NCI-H2171 treated with DMSO at 0.1 percent for 48 hours (cell line): ENCODE measurements around the gene ST8SIA1.
A peak's percentile ranks its signal among the peaks of the same experiment; 100 is the strongest.

Source experiments
- DNase-seq: peaks from one replicate; lab custom pipeline; 2025; lab: John Stamatoyannopoulos, UW

ST8SIA1 gene

GRCh38 chr12:22329621-22330020, 4.9 kb downstream of the ST8SIA1 start:
- DNase-seq, result no peak

- DNase-seq, result no peak
Observed at GRCh38 chr12:22325218-22325617, 9.3 kb downstream of the ST8SIA1 start.

GRCh38 chr12:22322091-22322490, 12.4 kb downstream of the ST8SIA1 start:
- no peak for DNase-seq

- DNase-seq, result no peak
Observed at GRCh38 chr12:22321638-22322037, 12.9 kb downstream of the ST8SIA1 start.

- DNase-seq, result no peak
Observed at GRCh38 chr12:22321018-22321605, 13.4 kb downstream of the ST8SIA1 start.

- DNase-seq, result no peak
Observed at GRCh38 chr12:22318108-22318737, 16.3 kb downstream of the ST8SIA1 start.

- no peak for DNase-seq
Observed at GRCh38 chr12:22313963-22314330, 20.6 kb downstream of the ST8SIA1 start.

- no peak for DNase-seq
Observed at GRCh38 chr12:22313286-22313962, 21.1 kb downstream of the ST8SIA1 start.

GRCh38 chr12:22312336-22312735, 22.2 kb downstream of the ST8SIA1 start:
- DNase-seq, result no peak

- DNase-seq, result no peak
Observed at GRCh38 chr12:22310709-22311108, 23.8 kb downstream of the ST8SIA1 start.

- DNase-seq, result no peak
Observed at GRCh38 chr12:22310275-22310674, 24.2 kb downstream of the ST8SIA1 start.

GRCh38 chr12:22307811-22308210, 26.7 kb downstream of the ST8SIA1 start:
- no peak for DNase-seq

- no peak for DNase-seq
Observed at GRCh38 chr12:22306311-22306710, 28.2 kb downstream of the ST8SIA1 start.

GRCh38 chr12:22304341-22304740, 30.2 kb downstream of the ST8SIA1 start:
- no peak for DNase-seq

- DNase-seq, result peak; percentile 3
Observed at GRCh38 chr12:22299294-22299912, 35.1 kb downstream of the ST8SIA1 start.

- no peak for DNase-seq
Observed at GRCh38 chr12:22289250-22289649, 45.3 kb downstream of the ST8SIA1 start.

- no peak for DNase-seq
Observed at GRCh38 chr12:22287776-22288621, 46.5 kb downstream of the ST8SIA1 start.

- no peak for DNase-seq
Observed at GRCh38 chr12:22287101-22287500, 47.4 kb downstream of the ST8SIA1 start.

GRCh38 chr12:22286569-22286968, 47.9 kb downstream of the ST8SIA1 start:
- no peak for DNase-seq

- no peak for DNase-seq
Observed at GRCh38 chr12:22285846-22286245, 48.7 kb downstream of the ST8SIA1 start.

GRCh38 chr12:22284871-22285270, 49.6 kb downstream of the ST8SIA1 start:
- no peak for DNase-seq

GRCh38 chr12:22283508-22283907, 51.0 kb downstream of the ST8SIA1 start:
- DNase-seq, result no peak
